ENCODE measurements around the gene PPP6R1. TPM values are rescaled to one million over a fixed set of nuclear protein-coding genes. Genes with fewer than 3 reads are reported as not detected.
A peak's percentile ranks its signal among the peaks of the same experiment; 100 is the strongest.

PPP6R1 gene
- total RNA-seq, 1 donor from 2014 or later: 63.0 TPM

GRCh38 chr19:55300886-55301458 is 42.2 kb upstream of the PPP6R1 start:
- H3K4me1 Mint-ChIP-seq (ENCODE audit: unreplicated experiment): peaks cover 9% of the 10 kb centered on the region
- H3K9me3 Mint-ChIP-seq (ENCODE audit: unreplicated experiment): no peaks in the 10 kb centered on the region
- TF ChIP-seq CTCF (IDR thresholded peaks at IDR 0.05): no peak
- peaks cover 6% of the 10 kb centered on the region for H3K36me3 Mint-ChIP-seq (ENCODE audit: unreplicated experiment)
- H3K27me3 Mint-ChIP-seq (ENCODE audit: unreplicated experiment): no peaks in the 10 kb centered on the region
- no peak overlapping the region for H3K27ac Mint-ChIP-seq (ENCODE audit: unreplicated experiment)
- DNase-seq (ENCODE audit: extremely low spot score, unreplicated experiment): no peak
- peak overlapping the region; percentile 64 for H3K4me3 Mint-ChIP-seq (ENCODE audit: unreplicated experiment)

GRCh38 chr19:55299991-55300390 is 41.2 kb upstream of the PPP6R1 start:
- no peak for DNase-seq (ENCODE audit: extremely low spot score, unreplicated experiment)
- Mint-ChIP-seq H3K27me3 (ENCODE audit: unreplicated experiment) (no peaks in the 10 kb centered on the region), H3K4me3 (ENCODE audit: unreplicated experiment) (no peak overlapping the region), H3K27ac (ENCODE audit: unreplicated experiment) (no peak overlapping the region), H3K9me3 (ENCODE audit: unreplicated experiment) (no peaks in the 10 kb centered on the region), H3K4me1 (ENCODE audit: unreplicated experiment) (peaks cover 9% of the 10 kb centered on the region), H3K36me3 (ENCODE audit: unreplicated experiment) (peaks cover 9% of the 10 kb centered on the region)
- no peak for TF ChIP-seq CTCF (IDR thresholded peaks at IDR 0.05)

- no peaks in the 10 kb centered on the region for H3K9me3 Mint-ChIP-seq (ENCODE audit: unreplicated experiment)
- H3K4me3 Mint-ChIP-seq (ENCODE audit: unreplicated experiment): no peak overlapping the region
- no peaks in the 10 kb centered on the region for H3K27me3 Mint-ChIP-seq (ENCODE audit: unreplicated experiment)
- no peak overlapping the region for H3K27ac Mint-ChIP-seq (ENCODE audit: unreplicated experiment)
- H3K4me1 Mint-ChIP-seq (ENCODE audit: unreplicated experiment): peaks cover 9% of the 10 kb centered on the region
- DNase-seq (ENCODE audit: extremely low spot score, unreplicated experiment): no peak
- no peak for TF ChIP-seq CTCF (IDR thresholded peaks at IDR 0.05)
- peaks cover 13% of the 10 kb centered on the region for H3K36me3 Mint-ChIP-seq (ENCODE audit: unreplicated experiment)
These were observed 38.5 kb upstream of the PPP6R1 start for GRCh38 chr19:55297267-55297666.

GRCh38 chr19:55289117-55289796 is 30.4 kb upstream of the PPP6R1 start:
- Mint-ChIP-seq H3K27ac (ENCODE audit: unreplicated experiment) (no peak overlapping the region), H3K27me3 (ENCODE audit: unreplicated experiment) (no peaks in the 10 kb centered on the region), H3K4me3 (ENCODE audit: unreplicated experiment) (no peak overlapping the region), H3K4me1 (ENCODE audit: unreplicated experiment) (peaks cover 12% of the 10 kb centered on the region), H3K9me3 (ENCODE audit: unreplicated experiment) (no peaks in the 10 kb centered on the region), H3K36me3 (ENCODE audit: unreplicated experiment) (peaks cover 11% of the 10 kb centered on the region)
- no peak for DNase-seq (ENCODE audit: extremely low spot score, unreplicated experiment)
- no peak for TF ChIP-seq CTCF (IDR thresholded peaks at IDR 0.05)

- H3K4me1 Mint-ChIP-seq (ENCODE audit: unreplicated experiment): peaks cover 16% of the 10 kb centered on the region
These were observed 28.7 kb upstream of the PPP6R1 start for GRCh38 chr19:55287361-55288079.

More at GRCh38 chr19:55287361-55288079, 28.7 kb upstream of the PPP6R1 start:
- DNase-seq (ENCODE audit: extremely low spot score, unreplicated experiment): no peak
- H3K27ac Mint-ChIP-seq (ENCODE audit: unreplicated experiment): peak overlapping the region; percentile 44
- no peaks in the 10 kb centered on the region for H3K27me3 Mint-ChIP-seq (ENCODE audit: unreplicated experiment)
- H3K4me3 Mint-ChIP-seq (ENCODE audit: unreplicated experiment): no peak overlapping the region
- TF ChIP-seq CTCF (IDR thresholded peaks at IDR 0.05): no peak
- peaks cover 7% of the 10 kb centered on the region for H3K36me3 Mint-ChIP-seq (ENCODE audit: unreplicated experiment)
- no peaks in the 10 kb centered on the region for H3K9me3 Mint-ChIP-seq (ENCODE audit: unreplicated experiment)
